VCaP (cell line): Measurements from ENCODE around the gene SH3BGR.
A peak's percentile ranks its signal among the peaks of the same experiment; 100 is the strongest.

Source experiments
- H3K27ac ChIP-seq: fragments of 450-650 bp; 2 replicates; pipeline ENCODE4 v1.5.1; 2017
- CTCF ChIP-seq: fragments of 450-650 bp; conservative IDR thresholded peaks from 2 replicates; pipeline ENCODE4 v1.5.1; 2017; ENCODE audit warnings: mild to moderate bottlenecking, moderate library complexity

SH3BGR gene

DNA sequence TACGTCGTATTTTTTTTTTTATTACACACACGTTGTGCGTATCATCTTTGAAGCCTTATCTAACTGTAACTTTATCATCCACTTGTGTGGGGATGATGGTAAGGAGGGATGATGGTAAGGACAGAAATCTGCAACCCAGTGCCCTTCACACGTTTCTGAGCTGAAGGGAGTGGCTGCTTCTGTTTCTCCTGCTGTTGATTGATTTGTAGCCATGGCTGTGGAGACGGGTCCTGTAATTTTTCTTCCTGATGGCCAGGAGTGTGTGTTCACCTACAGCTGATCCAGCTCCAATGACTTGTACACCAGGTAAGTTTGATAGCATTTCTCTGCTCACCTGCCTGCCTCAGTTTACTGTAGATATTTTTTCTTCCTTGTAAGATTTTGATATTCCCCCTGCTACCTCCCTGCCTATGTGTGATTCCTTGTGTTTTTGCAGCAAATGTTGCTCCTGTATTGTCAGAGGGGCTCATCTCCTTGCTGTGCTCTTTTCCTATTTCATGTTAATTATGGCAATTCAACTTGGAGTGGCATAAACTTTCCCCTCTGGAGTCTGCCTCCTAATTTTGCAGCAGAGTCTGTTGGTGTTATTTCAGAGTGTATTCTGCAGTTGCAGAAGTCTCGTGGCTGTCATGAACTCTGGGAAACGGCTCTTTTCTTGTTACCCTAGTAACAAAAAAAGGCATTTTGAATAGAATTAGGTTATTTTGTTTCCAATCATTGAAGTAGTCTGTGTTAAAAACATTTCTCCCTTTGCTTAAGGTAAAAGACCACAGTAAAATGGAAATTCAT lies 64.1 kb downstream of the SH3BGR start:
- no peak overlapping the region for H3K27ac ChIP-seq
- TF ChIP-seq CTCF = no peak

DNA sequence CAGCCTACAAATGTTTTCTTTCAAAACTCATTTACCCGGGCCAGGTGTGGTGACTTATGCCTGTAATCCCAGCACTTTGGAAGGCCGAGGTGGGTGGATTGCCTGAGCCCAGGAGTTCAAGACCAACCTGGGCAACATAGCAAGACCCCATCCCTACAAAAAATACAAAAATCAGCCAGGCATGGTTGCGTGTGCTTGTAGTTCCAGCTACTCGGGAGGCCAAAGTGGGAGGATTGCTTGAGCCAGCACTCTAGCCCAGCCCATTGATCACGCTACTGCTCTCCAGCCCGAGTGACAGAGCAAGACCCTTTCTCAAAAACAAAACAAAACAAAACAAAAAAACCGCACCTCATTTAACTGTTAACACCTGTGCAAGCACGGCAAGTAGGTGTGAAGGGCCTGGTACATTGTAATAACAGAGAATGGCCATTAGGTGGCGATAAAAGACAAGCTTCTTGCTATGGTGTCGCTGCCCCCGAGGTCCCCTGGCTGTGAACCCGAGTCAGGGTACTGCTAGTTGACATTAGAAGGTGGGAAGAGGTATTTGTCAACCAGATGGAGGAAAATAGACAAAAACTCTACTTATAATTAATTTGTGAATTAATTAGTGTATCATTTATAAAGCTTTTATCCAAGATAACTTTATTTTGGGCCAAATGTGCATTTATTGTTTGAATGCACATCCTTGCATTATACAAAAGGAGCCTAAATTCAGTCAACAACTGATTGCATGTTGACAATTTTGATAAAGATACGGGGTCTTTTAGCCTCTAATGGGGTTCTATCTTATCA lies 66.5 kb downstream of the SH3BGR start:
- TF ChIP-seq CTCF = peak; percentile 97
- H3K27ac ChIP-seq = peak overlapping the region; percentile 44

- TF ChIP-seq CTCF = no peak
- peak overlapping the region; percentile 44 for H3K27ac ChIP-seq
Measured at GRCh38 chr21:39518847-39519210, 67.1 kb downstream of the SH3BGR start.

DNA sequence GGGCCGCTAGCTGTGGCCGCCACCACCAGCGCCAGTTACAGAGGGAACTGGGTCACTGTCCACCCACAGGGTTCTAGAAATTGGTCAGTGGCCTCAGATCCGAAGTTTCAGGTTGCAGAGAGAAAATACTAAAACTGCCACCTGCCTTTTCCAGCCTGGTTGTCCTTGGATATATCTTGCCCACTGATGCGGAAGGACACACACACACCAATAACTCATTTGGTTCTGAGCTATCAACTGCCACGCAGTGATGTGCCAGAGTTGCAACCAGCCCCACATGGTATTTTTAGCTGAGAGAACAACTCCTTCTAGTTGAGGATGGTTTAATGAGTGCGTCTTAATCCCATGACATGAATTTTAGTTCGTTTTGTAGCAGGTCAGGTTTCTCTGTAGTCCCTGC lies 68.1 kb downstream of the SH3BGR start:
- TF ChIP-seq CTCF = no peak
- H3K27ac ChIP-seq = peak overlapping the region; percentile 44; the same call in 1 of the 2 replicates

DNA sequence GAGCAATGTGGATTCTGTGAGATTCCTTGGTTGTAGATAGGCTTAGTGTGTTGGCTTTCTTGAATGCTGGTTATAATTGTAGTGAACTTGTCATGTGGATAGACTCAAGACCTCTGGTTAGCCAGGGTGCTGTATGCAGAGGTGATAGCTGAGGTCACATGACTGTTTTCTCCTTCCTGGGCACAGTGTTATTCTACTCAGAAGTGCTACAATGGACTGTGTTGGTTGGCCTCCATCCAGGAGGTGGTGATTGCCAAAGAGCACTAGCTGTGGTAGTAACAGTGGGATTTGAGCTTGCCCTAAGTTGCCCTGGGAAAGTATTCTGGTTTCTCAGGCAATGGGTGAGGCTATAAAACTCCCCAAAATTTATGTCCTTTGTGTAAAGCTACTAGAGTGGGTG lies 71.6 kb downstream of the SH3BGR start:
- peak overlapping the region; percentile 100; the same call in 1 of the 2 replicates for H3K27ac ChIP-seq
- TF ChIP-seq CTCF = no peak

DNA sequence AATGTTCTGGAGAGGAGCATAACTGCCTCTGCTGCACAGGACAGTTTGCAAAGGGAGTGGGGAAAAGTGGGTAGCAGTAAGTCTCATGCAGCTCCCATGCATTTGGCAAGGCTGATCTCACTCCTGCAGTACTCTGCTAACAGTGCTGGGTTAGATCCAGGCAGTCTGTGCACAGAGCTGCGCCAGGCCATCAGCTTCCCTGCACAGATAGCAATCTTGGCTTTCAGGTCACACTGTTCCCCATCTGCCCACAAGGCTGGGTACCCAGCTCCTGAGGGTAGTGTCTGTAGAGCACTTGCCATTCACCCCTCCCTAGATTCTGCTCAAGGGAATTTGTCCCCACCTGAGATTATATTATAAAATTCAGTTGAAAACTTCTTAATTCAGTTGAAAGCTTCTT lies 72.1 kb downstream of the SH3BGR start:
- TF ChIP-seq CTCF = no peak
- H3K27ac ChIP-seq = peak overlapping the region; percentile 100; the same call in 1 of the 2 replicates

GRCh38 chr21:39525129-39525528 lies 73.4 kb downstream of the SH3BGR start:
- TF ChIP-seq CTCF = no peak
- peak overlapping the region; percentile 100 for H3K27ac ChIP-seq
